Prostate gland (tissue), 2 donors: ENCODE measurements around the gene WDR35. TPM values are rescaled to one million over a fixed set of nuclear protein-coding genes. Genes with fewer than 3 reads are reported as not detected.

Experiments
- DNase-seq: peaks from one replicate; pipeline ENCODE4 v3.0.0-alpha.2; 2019; ENCODE audit warnings: low spot score
- H3K27ac ChIP-seq, 2 donors: fragments of 200-600 bp; sonication (generic); 2 replicates each; pipeline ENCODE4 v1.5.1; 2017 to 2019
- H3K27me3 ChIP-seq: fragments of 200-600 bp; sonication (generic); replicated peaks from 2 replicates; pipeline ENCODE4 v1.5.1; 2019; ENCODE audit not compliant: insufficient read depth
- H3K36me3 ChIP-seq, 2 donors: fragments of 200-600 bp; sonication (generic); 1 replicate in 1 of 2; 2 replicates in 1 of 2; pipeline versions ENCODE4 v1.5.1 to v1.8.1; 2017 to 2019
- H3K4me1 ChIP-seq: fragments of 200-600 bp; sonication (generic); replicated peaks from 2 replicates; pipeline ENCODE4 v1.5.1; 2019
- H3K4me3 ChIP-seq, 2 donors: fragments of 200-600 bp; sonication (generic); 2 replicates each; pipeline ENCODE4 v1.5.1; 2017 to 2019
- H3K9me3 ChIP-seq: fragments of 200-600 bp; sonication (generic); 2 replicates; pipeline ENCODE4 v1.5.1; 2017
- POLR2A ChIP-seq: fragments of 450-650 bp; IDR thresholded peaks from one replicate; pipeline ENCODE4 v1.6.1; 2016; ENCODE audit warnings: antibody characterized with exemption, mild to moderate bottlenecking
- POLR2AphosphoS5 ChIP-seq: sonication (generic); formaldehyde crosslinking; IDR thresholded peaks from one replicate; pipeline ENCODE4 v1.6.1; 2017; ENCODE audit warnings: antibody characterized with exemption
- WGBS: methylation state at CpG from one replicate; pipeline ENCODE4 v1.1.5; 2018; 5-methylcytosine and 5-hydroxymethylcytosine counted together
- intact Hi-C: fragments of 100-400 bp; cut with DNase I; formaldehyde crosslinking; loops from one replicate; pipeline ENCODE4 v1.14.2; 2022
- total RNA-seq, 2 donors: library from RNA; depleted of rRNA; stranded (reverse); fragments of >200 nt; gene quantifications; one replicate each; pipeline ENCODE4 v1.1.0, GENCODE V29; 2016
- TF ChIP-seq, protein P1 (sequence below), 4 experiments: fragments of 200-600 bp in 2 of 4; fragments of 450-650 bp in 2 of 4; sonication (generic) in 2 of 4; IDR thresholded peaks; 1 replicate in 3 of 4; 2 replicates in 1 of 4; pipeline ENCODE4 v1.5.1; 2016 to 2019; ENCODE audit warnings: antibody characterized with exemption in 4 of 4, mild to moderate bottlenecking in 2 of 4, moderate library complexity in 2 of 4

Gene WDR35
- total RNA-seq, 2 donors from 2014 or later: 9.2 to 10.1 TPM

DNA sequence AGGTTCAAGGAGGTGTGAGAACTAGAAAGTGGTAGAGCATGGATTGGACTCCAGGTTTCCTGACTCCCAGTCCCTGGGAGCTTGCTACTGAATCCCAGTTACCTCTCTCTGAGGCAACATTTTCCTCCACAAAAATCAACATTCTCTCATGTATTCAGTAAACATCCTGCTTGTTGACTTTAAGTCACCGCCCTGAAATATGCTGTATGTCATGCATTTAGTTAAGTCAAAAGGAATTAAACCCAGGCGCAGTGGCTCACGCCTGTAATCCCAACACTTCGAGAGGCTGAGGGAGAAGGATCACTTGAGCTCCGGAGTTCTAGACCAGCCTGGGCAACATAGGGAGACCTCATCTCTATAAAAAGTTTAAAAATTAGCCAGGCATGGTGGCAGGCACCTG is 18.8 kb upstream of the WDR35 start:
- WGBS: 73% methylated on average over 5 of the region's 5 CpGs

DNA sequence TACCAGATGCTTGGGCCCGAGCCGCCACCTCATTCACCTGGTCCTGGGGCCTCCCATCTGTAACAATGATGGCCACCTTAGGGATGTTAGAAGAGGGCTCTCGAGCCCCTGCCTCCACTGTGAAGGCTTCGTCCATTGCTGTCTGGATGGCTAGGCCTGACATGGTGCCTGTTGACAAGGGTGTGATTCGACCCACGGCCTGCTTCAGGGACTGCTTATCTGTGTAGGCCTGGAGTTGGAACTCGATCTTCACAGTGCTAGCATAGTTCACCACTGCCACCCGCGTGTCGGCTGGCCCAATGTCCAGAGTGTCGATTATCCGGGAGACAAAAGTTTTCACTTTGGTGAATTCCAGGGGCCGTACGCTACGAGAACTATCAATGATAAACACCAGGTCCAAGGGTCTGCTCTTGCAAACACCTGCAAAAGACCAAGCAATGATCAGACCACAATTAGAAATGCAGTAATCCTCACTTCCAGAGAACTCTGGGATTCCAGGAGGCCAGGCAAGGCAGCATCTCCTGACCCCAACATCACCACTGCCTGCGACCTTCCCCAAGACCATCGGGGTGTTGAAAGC is 16.1 kb upstream of the WDR35 start:
- no peaks in the 10 kb centered on the region for H3K9me3 ChIP-seq
- WGBS: 93% methylated on average over 17 of the region's 17 CpGs
- H3K27me3 ChIP-seq: no peaks in the 10 kb centered on the region
- H3K4me1 ChIP-seq: no peaks in the 10 kb centered on the region
- H3K4me3 ChIP-seq: no peak overlapping the region
- TF ChIP-seq POLR2AphosphoS5: no peak
- no peak for TF ChIP-seq POLR2A
- TF ChIP-seq, protein P1, sequence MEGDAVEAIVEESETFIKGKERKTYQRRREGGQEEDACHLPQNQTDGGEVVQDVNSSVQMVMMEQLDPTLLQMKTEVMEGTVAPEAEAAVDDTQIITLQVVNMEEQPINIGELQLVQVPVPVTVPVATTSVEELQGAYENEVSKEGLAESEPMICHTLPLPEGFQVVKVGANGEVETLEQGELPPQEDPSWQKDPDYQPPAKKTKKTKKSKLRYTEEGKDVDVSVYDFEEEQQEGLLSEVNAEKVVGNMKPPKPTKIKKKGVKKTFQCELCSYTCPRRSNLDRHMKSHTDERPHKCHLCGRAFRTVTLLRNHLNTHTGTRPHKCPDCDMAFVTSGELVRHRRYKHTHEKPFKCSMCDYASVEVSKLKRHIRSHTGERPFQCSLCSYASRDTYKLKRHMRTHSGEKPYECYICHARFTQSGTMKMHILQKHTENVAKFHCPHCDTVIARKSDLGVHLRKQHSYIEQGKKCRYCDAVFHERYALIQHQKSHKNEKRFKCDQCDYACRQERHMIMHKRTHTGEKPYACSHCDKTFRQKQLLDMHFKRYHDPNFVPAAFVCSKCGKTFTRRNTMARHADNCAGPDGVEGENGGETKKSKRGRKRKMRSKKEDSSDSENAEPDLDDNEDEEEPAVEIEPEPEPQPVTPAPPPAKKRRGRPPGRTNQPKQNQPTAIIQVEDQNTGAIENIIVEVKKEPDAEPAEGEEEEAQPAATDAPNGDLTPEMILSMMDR (IDR thresholded peaks at IDR 0.05): no peak
- intact Hi-C loops: no loop called here
- H3K27ac ChIP-seq: no peak overlapping the region
- DNase-seq: no peak
- H3K36me3 ChIP-seq: no peaks in the 10 kb centered on the region

More for the DNA sequence above, 18.8 kb upstream of the WDR35 start:
- Histone ChIP-seq H3K9me3 (no peaks in the 10 kb centered on the region), H3K27ac (no peak overlapping the region), H3K36me3 (no peaks in the 10 kb centered on the region), H3K4me3 (no peak overlapping the region), H3K4me1 (no peaks in the 10 kb centered on the region), H3K27me3 (no peaks in the 10 kb centered on the region)
- intact Hi-C loops: no loop called here
- TF ChIP-seq POLR2A (no peak), POLR2AphosphoS5 (no peak)
- TF ChIP-seq, protein P1 (IDR thresholded peaks at IDR 0.05): no peak
- no peak for DNase-seq

GRCh38 chr2:20005067-20005627 is 15.2 kb upstream of the WDR35 start:
- Histone ChIP-seq H3K4me3 (no peak overlapping the region), H3K9me3 (no peaks in the 10 kb centered on the region), H3K4me1 (no peaks in the 10 kb centered on the region), H3K36me3 (no peaks in the 10 kb centered on the region), H3K27ac (no peak overlapping the region), H3K27me3 (no peaks in the 10 kb centered on the region)
- no peak for DNase-seq
- 83% methylated on average over 10 of the region's 10 CpGs for WGBS
- intact Hi-C loops: no loop called here
- TF ChIP-seq POLR2A (no peak), POLR2AphosphoS5 (no peak)
- TF ChIP-seq, protein P1 (IDR thresholded peaks at IDR 0.05): no peak

- WGBS: 76% methylated on average over 2 of the region's 2 CpGs
- TF ChIP-seq POLR2A: no peak
- TF ChIP-seq POLR2AphosphoS5: no peak
- TF ChIP-seq, protein P1 (IDR thresholded peaks at IDR 0.05): no peak
- Histone ChIP-seq H3K4me3 (no peak overlapping the region), H3K4me1 (no peaks in the 10 kb centered on the region), H3K27ac (no peak overlapping the region), H3K27me3 (no peaks in the 10 kb centered on the region), H3K36me3 (no peaks in the 10 kb centered on the region), H3K9me3 (no peaks in the 10 kb centered on the region)
- intact Hi-C loops: no loop called here
- no peak for DNase-seq
Observed at GRCh38 chr2:20001361-20001863, 11.5 kb upstream of the WDR35 start.

DNA sequence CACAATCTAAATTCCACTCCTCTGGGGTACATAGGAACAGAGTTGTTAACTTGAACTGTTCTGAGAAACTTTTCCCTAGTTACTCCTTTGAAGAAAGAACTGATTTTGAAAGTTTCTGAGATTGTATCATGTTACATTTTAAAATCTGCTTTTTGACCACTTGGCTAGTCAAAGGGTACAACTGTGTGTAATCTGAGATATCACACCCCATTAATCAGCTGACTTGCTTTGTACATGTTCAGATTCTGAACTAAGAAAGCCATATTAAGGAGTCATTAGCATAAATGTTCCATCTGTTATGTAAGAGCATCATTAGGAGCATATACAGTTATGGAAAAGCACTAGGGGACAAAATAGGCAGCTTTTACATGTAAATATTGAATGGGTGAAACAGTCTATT is 3.8 kb upstream of the WDR35 start:
- H3K27ac ChIP-seq: no peak overlapping the region
- no peaks in the 10 kb centered on the region for H3K36me3 ChIP-seq
- no peak for DNase-seq
- H3K4me3 ChIP-seq: no peak overlapping the region
- H3K4me1 ChIP-seq: no peaks in the 10 kb centered on the region
- no peaks in the 10 kb centered on the region for H3K9me3 ChIP-seq
- intact Hi-C loops: no loop called here
- TF ChIP-seq, protein P1 (IDR thresholded peaks at IDR 0.05): no peak
- TF ChIP-seq POLR2A (no peak), POLR2AphosphoS5 (no peak)
- H3K27me3 ChIP-seq: no peaks in the 10 kb centered on the region
